T-cell (primary cell): ENCODE data around the gene MCM5. TPM values are rescaled to one million over a fixed set of nuclear protein-coding genes. Genes with fewer than 3 reads are reported as not detected.
"Not testable (repeated sequence)": the region's sequence is repeated elsewhere in the genome, so short reads cannot be mapped to it uniquely, and the experiment has no call there.

Experiments
- ATAC-seq, 4 experiments: fragments of 200-7000 bp in 3 of 4; fragments of 150-1000 bp in 1 of 4; cut with Tn5 transposase; replicated peaks in 1 of 4; 1 replicate in 3 of 4; 2 replicates in 1 of 4; pipeline ENCODE4 v1.10.0; 2021; ENCODE audit warnings: moderate library complexity in 3 of 4, mild to moderate bottlenecking in 2 of 4, moderate number of reproducible peaks in 1 of 4
- CTCF ChIA-PET, 2 donors: fragments of 300-600 bp; sonication (Branson Sonifier 250); formaldehyde crosslinking; loops; one replicate each; lab custom pipeline; 2022; ENCODE audit warnings: antibody characterized with exemption in 2 of 2; lab: Charles Lee
- POLR2A ChIA-PET, 2 donors: fragments of 300-600 bp; sonication (Branson Sonifier 250); formaldehyde crosslinking; loops; one replicate each; lab custom pipeline; 2022; ENCODE audit warnings: antibody characterized with exemption in 2 of 2; lab: Charles Lee
- DNase-seq, 35 experiments: peaks; one replicate each; pipeline versions ENCODE4 v3.0.0 to v3.0.0-alpha.2; 2013 to 2023
- H3K27ac ChIP-seq: one replicate; pipeline ENCODE4 v1.5.1; 2013; ENCODE audit warnings: low read length
- H3K27me3 ChIP-seq, 2 experiments: replicated peaks in 1 of 2; 1 replicate in 1 of 2; 2 replicates in 1 of 2; pipeline versions ENCODE4 v1.6.1 to v1.7.0; 2013; ENCODE audit warnings: low read length in 1 of 2, mixed read lengths in 1 of 2; ENCODE audit not compliant: control insufficient read depth in 2 of 2, insufficient read depth in 2 of 2; ENCODE audit errors: extremely low read depth in 1 of 2
- H3K36me3 ChIP-seq, 2 donors: 1 replicate in 1 of 2; 2 replicates in 1 of 2; pipeline versions ENCODE4 v1.6.1 to v1.7.0; 2013; ENCODE audit warnings: low read length in 1 of 2; ENCODE audit not compliant: control insufficient read depth in 2 of 2, insufficient read depth in 1 of 2; ENCODE audit errors: extremely low read depth in 1 of 2
- H3K4me1 ChIP-seq, 2 experiments: 1 replicate in 1 of 2; 2 replicates in 1 of 2; pipeline versions ENCODE4 v1.6.1 to v1.7.0; 2013; ENCODE audit warnings: low read length in 2 of 2, mixed read lengths in 1 of 2; ENCODE audit not compliant: insufficient read depth in 2 of 2, control insufficient read depth in 1 of 2; ENCODE audit errors: extremely low read depth in 1 of 2
- H3K4me3 ChIP-seq, 2 donors: 1 replicate in 1 of 2; 2 replicates in 1 of 2; pipeline versions ENCODE4 v1.5.1 to v1.7.0; 2013; ENCODE audit warnings: mild to moderate bottlenecking in 2 of 2, low read length in 1 of 2, moderate library complexity in 1 of 2; ENCODE audit not compliant: control insufficient read depth in 1 of 2; ENCODE audit errors: extremely low read depth in 1 of 2
- H3K9me3 ChIP-seq: 2 replicates; pipeline ENCODE4 v1.7.0; 2013
- H3K27ac Mint-ChIP-seq, 2 donors: one replicate each; pipeline ENCODE4 v1.8.0; 2020 to 2021; ENCODE audit warnings: mild to moderate bottlenecking in 2 of 2, mixed read lengths in 2 of 2
- H3K27me3 Mint-ChIP-seq, 2 donors: one replicate each; pipeline ENCODE4 v1.8.0; 2021 to 2022; ENCODE audit warnings: mixed read lengths in 2 of 2
- H3K36me3 Mint-ChIP-seq: one replicate; pipeline ENCODE4 v1.8.0; 2021; ENCODE audit warnings: mixed read lengths
- H3K4me1 Mint-ChIP-seq, 3 donors: one replicate each; pipeline ENCODE4 v1.8.0; 2020 to 2022; ENCODE audit warnings: mixed read lengths in 3 of 3, mild to moderate bottlenecking in 1 of 3
- H3K4me3 Mint-ChIP-seq, 3 donors: one replicate each; pipeline ENCODE4 v1.8.0; 2020 to 2022; ENCODE audit warnings: mild to moderate bottlenecking in 3 of 3, mixed read lengths in 3 of 3, moderate library complexity in 3 of 3
- H3K9me3 Mint-ChIP-seq, 3 donors: one replicate each; pipeline ENCODE4 v1.8.0; 2020 to 2022; ENCODE audit warnings: mixed read lengths in 3 of 3
- WGBS: methylation state at CpG from one replicate; pipeline ENCODE4 v1.1.5; 2013; ENCODE audit warnings: missing lambda C conversion rate; ENCODE audit not compliant: insufficient coverage; 5-methylcytosine and 5-hydroxymethylcytosine counted together
- total RNA-seq, 35 experiments: library from RNA in 6 of 35; stranded (reverse) in 6 of 35; fragments of 120-200 nt in 1 of 35; gene quantifications; one replicate each; pipeline versions ENCODE4 v1.2.1 to v1.2.4 and lab custom pipeline; 2013 to 2026

MCM5 gene
- total RNA-seq, 5 donors from 2014 or later (not counting 1 experiment from before 2014, with no cell fraction given): 34.7 to 66.8 (median 58.7) TPM

DNA sequence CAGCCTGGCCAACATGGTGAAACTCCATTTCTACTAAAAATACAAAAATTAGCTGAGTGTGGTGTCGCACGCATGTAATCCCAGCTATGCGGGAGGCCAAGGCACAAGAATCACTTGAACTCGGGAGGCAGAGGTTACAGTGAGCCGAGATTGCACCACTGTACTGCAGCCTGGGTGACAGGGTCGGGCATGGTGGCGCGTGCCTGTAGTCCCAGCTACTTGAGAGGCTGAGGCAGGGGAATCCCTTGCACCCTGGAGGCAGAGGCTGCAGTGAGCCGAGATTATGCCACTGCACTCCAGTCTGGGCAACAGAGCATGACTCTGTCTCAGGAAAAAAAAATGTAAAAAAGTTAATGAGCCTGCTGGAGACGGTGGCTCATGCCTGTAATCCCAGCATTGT, 60.0 kb downstream of the MCM5 start:
- ATAC-seq, H3K4me1 Mint-ChIP-seq, H3K27me3 Mint-ChIP-seq, H3K27me3 ChIP-seq, H3K36me3 ChIP-seq, POLR2A ChIA-PET, DNase-seq, H3K9me3 Mint-ChIP-seq, H3K4me3 Mint-ChIP-seq, CTCF ChIA-PET, H3K9me3 ChIP-seq, H3K27ac ChIP-seq, H3K27ac Mint-ChIP-seq, H3K36me3 Mint-ChIP-seq, H3K4me3 ChIP-seq, H3K4me1 ChIP-seq: not testable (repeated sequence)
- 90% methylated on average over 8 of the region's 10 CpGs for WGBS

DNA sequence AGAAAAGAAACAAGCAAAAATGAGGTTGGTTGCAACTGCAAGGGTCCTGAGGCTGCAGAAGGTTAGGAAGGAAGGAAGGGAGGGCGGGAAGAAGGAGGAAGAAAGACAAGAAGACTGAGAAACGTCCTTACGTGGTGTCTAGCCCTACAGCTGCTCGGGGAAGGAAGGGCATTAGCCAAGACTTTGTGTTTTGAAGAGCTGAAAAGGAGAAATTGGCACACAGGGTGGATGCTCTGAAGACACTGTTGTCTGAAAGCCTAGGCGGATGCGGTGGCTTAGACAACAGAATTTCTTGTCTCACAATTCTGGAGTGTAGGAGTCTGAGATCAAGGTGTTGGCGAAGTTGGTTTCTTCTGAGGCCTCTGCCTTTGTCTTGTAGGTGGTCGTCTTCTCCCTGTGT, 60.7 kb downstream of the MCM5 start:
- WGBS: 81% methylated on average over 8 of the region's 8 CpGs
- Mint-ChIP-seq H3K4me1 (no peaks in the 10 kb centered on the region), H3K9me3 (peaks cover 0 to 6% (median 0%) of the 10 kb centered on the region in 3 donors), H3K4me3 (no peak overlapping the region), H3K27ac (no peak overlapping the region), H3K36me3 (peaks cover 5% of the 10 kb centered on the region), H3K27me3 (no peaks in the 10 kb centered on the region)
- CTCF ChIA-PET: no interaction called here
- Histone ChIP-seq H3K27ac (no peak overlapping the region), H3K4me1 (no peaks in the 10 kb centered on the region), H3K36me3 (no peaks in the 10 kb centered on the region), H3K9me3 (no peaks in the 10 kb centered on the region), H3K4me3 (no peak overlapping the region), H3K27me3 (no peaks in the 10 kb centered on the region)
- DNase-seq (no peak), ATAC-seq (no peak)
- POLR2A ChIA-PET: no interaction called here

DNA sequence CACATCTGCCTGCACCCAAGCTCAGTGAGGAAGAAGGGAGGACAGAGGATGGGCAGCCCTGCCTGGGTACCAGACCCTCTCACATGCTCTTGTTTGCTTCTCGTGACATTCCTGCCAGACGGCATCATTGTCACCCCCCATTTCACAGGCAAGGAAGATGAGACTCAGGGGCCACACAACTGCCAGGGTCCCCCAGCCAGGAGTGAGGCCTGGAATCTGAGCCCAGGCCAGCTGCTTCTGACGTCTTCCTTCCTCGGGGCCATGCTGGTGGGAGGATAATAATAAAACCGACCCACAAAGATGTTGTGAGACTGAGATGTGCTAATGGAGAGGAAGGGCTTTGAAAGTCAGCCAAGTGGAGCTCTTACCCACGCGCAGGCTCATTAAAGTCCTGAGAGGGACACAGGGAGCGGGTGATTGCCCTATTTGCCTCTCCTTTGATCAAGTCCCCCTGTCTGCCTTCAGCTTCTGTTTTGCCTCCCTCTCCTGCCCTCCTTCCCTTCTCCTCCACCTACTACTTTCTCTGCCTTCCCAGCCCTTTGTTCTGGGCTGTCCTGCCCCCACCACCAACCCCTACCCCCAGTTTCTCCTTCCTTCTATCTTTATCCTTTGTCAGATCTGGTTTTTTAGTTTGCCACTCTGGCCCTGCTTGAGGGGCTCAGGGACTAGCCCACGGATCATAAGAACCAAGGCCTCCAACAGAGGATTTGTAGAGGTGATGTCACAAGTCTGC, 62.7 kb downstream of the MCM5 start:
- Mint-ChIP-seq H3K4me1 (no peaks in the 10 kb centered on the region), H3K4me3 (no peak overlapping the region), H3K9me3 (peaks cover 0 to 6% (median 0%) of the 10 kb centered on the region in 3 donors), H3K27ac (no peak overlapping the region), H3K27me3 (no peaks in the 10 kb centered on the region), H3K36me3 (peaks cover 5% of the 10 kb centered on the region)
- no peaks in the 10 kb centered on the region for H3K9me3 ChIP-seq
- CTCF ChIA-PET: no interaction called here
- H3K4me3 ChIP-seq: no peak overlapping the region
- 88% methylated on average over 4 of the region's 9 CpGs for WGBS
- H3K27ac ChIP-seq: no peak overlapping the region
- no peaks in the 10 kb centered on the region for H3K36me3 ChIP-seq
- no peaks in the 10 kb centered on the region for H3K4me1 ChIP-seq
- POLR2A ChIA-PET: no interaction called here
- H3K27me3 ChIP-seq: peaks cover 0 to under 1% of the 10 kb centered on the region in 2 experiments
- no peak for DNase-seq
- ATAC-seq: no peak

DNA sequence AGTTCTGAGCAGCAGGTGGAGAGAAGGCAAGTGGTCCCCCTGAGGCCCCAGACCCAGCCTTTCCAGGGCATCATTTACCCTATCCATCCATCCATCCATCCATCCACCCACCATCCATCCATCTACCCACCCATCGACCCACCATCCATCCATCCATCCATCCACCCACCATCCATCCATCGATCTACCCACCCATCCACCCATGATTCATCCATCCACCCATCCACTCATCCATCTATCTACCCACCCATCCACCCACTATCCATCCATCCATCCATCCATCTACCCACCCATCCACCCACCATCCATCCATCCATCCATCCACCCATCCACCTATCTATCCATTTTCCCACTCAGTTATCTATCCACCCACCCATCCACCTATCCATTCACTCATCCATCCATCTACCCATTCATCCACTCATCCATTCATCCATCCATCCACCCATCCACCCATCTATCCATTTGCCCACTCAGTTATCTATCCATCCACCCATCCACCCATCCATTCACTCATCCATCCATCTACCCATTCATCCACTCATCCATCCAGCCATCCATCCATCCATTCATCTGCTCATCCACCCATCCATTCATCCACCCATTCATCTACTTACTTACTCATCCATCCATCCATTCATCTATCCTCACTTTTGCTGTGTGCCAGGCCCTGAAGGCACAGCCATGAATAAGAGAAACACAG, 63.4 kb downstream of the MCM5 start:
- no peak overlapping the region for H3K4me3 ChIP-seq
- no peaks in the 10 kb centered on the region for H3K4me1 Mint-ChIP-seq
- H3K9me3 Mint-ChIP-seq: peaks cover 0 to 6% (median 0%) of the 10 kb centered on the region in 3 donors
- H3K27ac ChIP-seq: no peak overlapping the region
- H3K4me1 ChIP-seq: no peaks in the 10 kb centered on the region
- H3K36me3 Mint-ChIP-seq: peaks cover 5% of the 10 kb centered on the region
- CTCF ChIA-PET: no interaction called here
- ATAC-seq (no peak), DNase-seq (no peak)
- no peaks in the 10 kb centered on the region for H3K36me3 ChIP-seq
- H3K27me3 Mint-ChIP-seq: no peaks in the 10 kb centered on the region
- H3K27ac Mint-ChIP-seq: no peak overlapping the region
- WGBS: 93% methylated on average over 1 of the region's 2 CpGs
- POLR2A ChIA-PET: no interaction called here
- no peaks in the 10 kb centered on the region for H3K9me3 ChIP-seq
- H3K4me3 Mint-ChIP-seq: no peak overlapping the region
- peaks cover 0 to 3% of the 10 kb centered on the region in 2 experiments for H3K27me3 ChIP-seq

DNA sequence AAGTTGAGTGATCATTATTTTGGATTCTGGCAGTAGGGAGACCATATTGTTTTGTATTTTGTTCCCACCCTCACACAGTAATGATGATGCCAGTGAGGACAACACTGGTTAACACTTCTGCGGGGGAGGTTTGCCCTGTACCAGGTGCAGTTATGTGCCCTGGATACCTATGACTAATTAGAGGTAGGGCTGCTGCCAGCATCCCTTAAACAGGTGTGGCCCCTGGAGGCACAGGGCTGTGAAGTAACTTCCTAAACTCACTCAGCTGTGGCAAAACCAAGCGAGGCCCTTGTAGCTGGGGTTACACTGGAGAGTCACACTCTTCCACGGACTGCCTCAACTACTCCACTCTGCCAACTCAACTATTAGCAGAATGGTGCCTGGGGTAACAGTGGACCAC, 64.5 kb downstream of the MCM5 start:
- POLR2A ChIA-PET: no interaction called here
- ATAC-seq: no peak

DNA sequence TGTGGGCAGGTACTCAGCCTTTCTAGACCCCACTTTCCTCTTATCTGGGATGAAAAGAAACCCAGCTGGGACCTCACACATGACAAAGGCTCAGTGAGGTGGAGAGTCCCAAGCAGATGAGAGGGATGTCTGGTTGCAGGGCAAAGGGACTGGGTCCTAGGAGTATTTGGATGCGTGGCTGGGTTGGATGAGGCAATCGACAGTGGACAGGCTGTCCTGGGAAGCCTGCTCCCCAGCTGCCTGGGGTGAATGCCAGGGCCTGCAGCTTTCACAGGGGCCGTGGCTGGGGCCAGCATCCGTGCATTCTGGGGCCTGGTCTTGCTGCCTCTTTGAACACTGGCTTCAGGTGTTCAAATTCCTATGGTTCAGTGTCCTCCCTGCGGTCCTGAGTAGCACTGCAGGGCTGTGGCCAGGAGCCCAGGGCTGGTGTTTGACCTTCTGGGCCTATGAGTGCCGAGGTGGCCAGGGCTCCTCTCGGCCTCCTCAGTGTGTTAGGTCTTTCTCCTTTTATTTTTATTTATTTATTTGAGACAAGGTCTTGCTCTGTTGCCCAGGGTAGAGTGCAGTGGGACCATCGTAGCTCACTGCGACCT, 65.3 kb downstream of the MCM5 start:
- H3K36me3 Mint-ChIP-seq: peaks cover 5% of the 10 kb centered on the region
- ChIA-PET POLR2A (no interaction called here), CTCF (interaction anchor here in 1 of 2 donors (0.5 kb wide), 1 partner anchor 80 kb away, joined by 3 read pairs; no protein-coding TSS in a partner anchor)
- WGBS: 94% methylated on average over 7 of the region's 9 CpGs
- no peak overlapping the region for H3K4me3 Mint-ChIP-seq
- peaks cover 0 to 2% of the 10 kb centered on the region in 2 donors for H3K27me3 Mint-ChIP-seq
- Histone ChIP-seq H3K9me3 (no peaks in the 10 kb centered on the region), H3K27me3 (peaks cover 0 to 6% of the 10 kb centered on the region in 2 experiments), H3K36me3 (no peaks in the 10 kb centered on the region), H3K4me1 (no peaks in the 10 kb centered on the region), H3K4me3 (no peak overlapping the region), H3K27ac (no peak overlapping the region)
- DNase-seq (no peak), ATAC-seq (no peak)
- no peaks in the 10 kb centered on the region for H3K4me1 Mint-ChIP-seq
- H3K9me3 Mint-ChIP-seq: peaks cover 0 to 6% (median 0%) of the 10 kb centered on the region in 3 donors
- H3K27ac Mint-ChIP-seq: no peak overlapping the region

More for the DNA sequence above, 64.5 kb downstream of the MCM5 start:
- Mint-ChIP-seq H3K4me1 (no peaks in the 10 kb centered on the region), H3K4me3 (no peak overlapping the region), H3K9me3 (peaks cover 0 to 6% (median 0%) of the 10 kb centered on the region in 3 donors), H3K36me3 (peaks cover 5% of the 10 kb centered on the region), H3K27ac (no peak overlapping the region), H3K27me3 (peaks cover 0 to under 1% of the 10 kb centered on the region in 2 donors)
- Histone ChIP-seq H3K4me1 (no peaks in the 10 kb centered on the region), H3K36me3 (no peaks in the 10 kb centered on the region), H3K27ac (no peak overlapping the region), H3K9me3 (no peaks in the 10 kb centered on the region), H3K4me3 (no peak overlapping the region), H3K27me3 (peaks cover 0 to 3% of the 10 kb centered on the region in 2 experiments)
- DNase-seq: no peak
- CTCF ChIA-PET: no interaction called here
- WGBS: 88% methylated on average over 1 of the region's 3 CpGs
